Activated CD8-positive, alpha-beta T cell treated with anti-CD3 and anti-CD28 coated beads for 36 hours (primary cell): ENCODE results near the gene TEX14. TPM values are rescaled to one million over a fixed set of nuclear protein-coding genes. Genes with fewer than 3 reads are reported as not detected.

ENCODE experiments used
- ATAC-seq: fragments of 200-7000 bp; cut with Tn5 transposase; one replicate; pipeline ENCODE4 v1.10.0; 2021; ENCODE audit warnings: mild to moderate bottlenecking, moderate library complexity
- CTCF ChIA-PET: fragments of 350-600 bp; sonication (Branson Sonifier 250); formaldehyde crosslinking; loops from one replicate; lab custom pipeline; 2021; ENCODE audit warnings: antibody characterized with exemption; lab: Charles Lee
- POLR2A ChIA-PET: fragments of 350-600 bp; sonication (Branson Sonifier 250); formaldehyde crosslinking; loops from one replicate; lab custom pipeline; 2021; ENCODE audit warnings: antibody characterized with exemption; lab: Charles Lee
- DNase-seq: peaks from one replicate; pipeline ENCODE4 v3.0.0-alpha.2; 2020
- H3K27ac Mint-ChIP-seq: one replicate; pipeline ENCODE4 v1.8.0; 2021; ENCODE audit warnings: mild to moderate bottlenecking, mixed read lengths
- H3K27me3 Mint-ChIP-seq: one replicate; pipeline ENCODE4 v1.8.0; 2021; ENCODE audit warnings: mixed read lengths
- H3K36me3 Mint-ChIP-seq: one replicate; pipeline ENCODE4 v1.8.0; 2021; ENCODE audit warnings: low read depth, mixed read lengths
- H3K4me1 Mint-ChIP-seq: one replicate; pipeline ENCODE4 v1.8.0; 2021; ENCODE audit warnings: low read depth, mixed read lengths
- H3K4me3 Mint-ChIP-seq: one replicate; pipeline ENCODE4 v1.8.0; 2021; ENCODE audit warnings: mild to moderate bottlenecking, moderate library complexity, mixed read lengths
- H3K9me3 Mint-ChIP-seq: one replicate; pipeline ENCODE4 v1.8.0; 2021; ENCODE audit warnings: mixed read lengths
- CTCF ChIP-seq: fragments of 200-600 bp; IDR thresholded peaks from one replicate; pipeline ENCODE4 v1.8.0; 2022; ENCODE audit warnings: antibody characterized with exemption, mild to moderate bottlenecking
- intact Hi-C: fragments of 100-400 bp; cut with micrococcal nuclease; formaldehyde crosslinking; loops from one replicate; pipeline ENCODE4 v1.10.0; 2022
- total RNA-seq, 2 experiments: library from RNA; stranded (reverse); gene quantifications; one replicate each; pipeline ENCODE4 v1.2.3, GENCODE V29; 2021

The TEX14 gene
- total RNA-seq, 2 experiments from 2014 or later, result 0.23 to 0.31 TPM

GRCh38 chr17:58706351-58707140 lies 14.7 kb upstream of the TEX14 start:
- intact Hi-C loops, result no loop called here
- ATAC-seq (no peak), DNase-seq (no peak)
- no peak for TF ChIP-seq CTCF
- ChIA-PET POLR2A (interaction anchor here (1.4 to 2.1 kb wide), 2 partner anchors 14 to 75 kb away, joined by 5 to 8 read pairs; no protein-coding TSS in a partner anchor), CTCF (interaction anchor here (1.3 kb wide), 1 partner anchor 298 kb away, joined by 5 read pairs; no protein-coding TSS in a partner anchor)
- Mint-ChIP-seq H3K27ac (peak overlapping the region; percentile 54), H3K9me3 (no peaks in the 10 kb centered on the region), H3K4me3 (no peak overlapping the region), H3K4me1 (peaks cover 11% of the 10 kb centered on the region), H3K36me3 (peaks cover 23% of the 10 kb centered on the region), H3K27me3 (no peaks in the 10 kb centered on the region)

- no peak for TF ChIP-seq CTCF
- Mint-ChIP-seq H3K36me3 (peaks cover 23% of the 10 kb centered on the region), H3K27me3 (no peaks in the 10 kb centered on the region), H3K4me3 (no peak overlapping the region), H3K9me3 (no peaks in the 10 kb centered on the region), H3K4me1 (peaks cover 11% of the 10 kb centered on the region), H3K27ac (no peak overlapping the region)
- CTCF ChIA-PET, result interaction anchor here (1.3 kb wide), 1 partner anchor 301 kb away, joined by 3 read pairs; no protein-coding TSS in a partner anchor
- DNase-seq, result no peak
- intact Hi-C loops, result no loop called here
- POLR2A ChIA-PET, result no interaction called here
- ATAC-seq, result no peak
Measured at GRCh38 chr17:58703916-58704286, 12.1 kb upstream of the TEX14 start.

GRCh38 chr17:58703137-58703915 lies 11.5 kb upstream of the TEX14 start:
- peaks cover 23% of the 10 kb centered on the region for H3K36me3 Mint-ChIP-seq
- H3K27ac Mint-ChIP-seq, result no peak overlapping the region
- no peaks in the 10 kb centered on the region for H3K27me3 Mint-ChIP-seq
- no peaks in the 10 kb centered on the region for H3K9me3 Mint-ChIP-seq
- no peak for TF ChIP-seq CTCF
- ChIA-PET POLR2A (interaction anchor here (0.6 to 1.2 kb wide), 4 partner anchors 8 to 625 kb away, joined by 3 read pairs; partner anchors contain the start of gene RAD51C), CTCF (interaction anchor here (1.3 kb wide), 1 partner anchor 301 kb away, joined by 3 read pairs; no protein-coding TSS in a partner anchor)
- no peak for ATAC-seq
- H3K4me3 Mint-ChIP-seq, result no peak overlapping the region
- peaks cover 11% of the 10 kb centered on the region for H3K4me1 Mint-ChIP-seq
- no peak for DNase-seq
- intact Hi-C loops, result no loop called here

- ChIA-PET CTCF (interaction anchor here (0.9 to 1.3 kb wide), 2 partner anchors 10 to 302 kb away, joined by 3 read pairs; partner anchors contain the start of gene RAD51C), POLR2A (interaction anchor here (0.6 to 2.0 kb wide), 5 partner anchors 9 to 626 kb away, joined by 3 to 7 read pairs (median 3); partner anchors contain the start of gene RAD51C)
- intact Hi-C loops, result no loop called here
- Mint-ChIP-seq H3K9me3 (no peaks in the 10 kb centered on the region), H3K4me1 (peaks cover 11% of the 10 kb centered on the region), H3K27me3 (no peaks in the 10 kb centered on the region), H3K27ac (peak overlapping the region; percentile 20), H3K4me3 (no peak overlapping the region), H3K36me3 (peaks cover 23% of the 10 kb centered on the region)
- no peak for TF ChIP-seq CTCF
- DNase-seq (no peak), ATAC-seq (no peak)
Measured at GRCh38 chr17:58702708-58703107, 10.9 kb upstream of the TEX14 start.
